COR-L47 (cell line): ENCODE data around the gene SET.

Source experiments
- DNase-seq: peaks from one replicate; lab custom pipeline; 2025; lab: John Stamatoyannopoulos, UW

The SET gene

GRCh38 chr9:128713411-128713780 is 24.4 kb downstream of the SET start:
- DNase-seq: no peak

- DNase-seq: no peak
Measured at GRCh38 chr9:128713941-128714573, 25.0 kb downstream of the SET start.

GRCh38 chr9:128714586-128715435 is 25.8 kb downstream of the SET start:
- DNase-seq: no peak

GRCh38 chr9:128715436-128715750 is 26.4 kb downstream of the SET start:
- no peak for DNase-seq

GRCh38 chr9:128716581-128717254 is 27.7 kb downstream of the SET start:
- DNase-seq: no peak

- DNase-seq: no peak
Measured at GRCh38 chr9:128718047-128718446, 29.0 kb downstream of the SET start.

GRCh38 chr9:128718475-128718874 is 29.5 kb downstream of the SET start:
- DNase-seq: no peak

GRCh38 chr9:128719919-128720605 is 31.0 kb downstream of the SET start:
- DNase-seq: no peak

- DNase-seq: no peak
Measured at GRCh38 chr9:128720841-128721486, 31.9 kb downstream of the SET start.

- no peak for DNase-seq
Measured at GRCh38 chr9:128721487-128722010, 32.5 kb downstream of the SET start.

- no peak for DNase-seq
Measured at GRCh38 chr9:128722380-128723351, 33.6 kb downstream of the SET start.

- DNase-seq: no peak
Measured at GRCh38 chr9:128723352-128723865, 34.4 kb downstream of the SET start.

- peak; percentile 99 for DNase-seq
Measured at GRCh38 chr9:128723866-128724743, 35.1 kb downstream of the SET start, which contains the start of gene ZDHHC12. TSS of gene ZDHHC12 (minus strand) at chr9:128724127. CDS start at chr9:128724093, 34 bp downstream.

- peak; percentile 69 for DNase-seq
Measured at GRCh38 chr9:128724744-128725211, 35.8 kb downstream of the SET start.

- DNase-seq: no peak
Measured at GRCh38 chr9:128727640-128728248, 38.7 kb downstream of the SET start.

- DNase-seq: no peak
Measured at GRCh38 chr9:128728298-128728697, 39.3 kb downstream of the SET start.

GRCh38 chr9:128729302-128729701 is 40.3 kb downstream of the SET start:
- no peak for DNase-seq

- DNase-seq: no peak
Measured at GRCh38 chr9:128729766-128730517, 40.9 kb downstream of the SET start.
